Right lobe of liver (tissue), 6 donors: ENCODE data around the gene HEY2. TPM values are rescaled to one million over a fixed set of nuclear protein-coding genes. Genes with fewer than 3 reads are reported as not detected.

Experiments
- ATAC-seq, 4 donors: fragments of 200-7000 bp; cut with Tn5 transposase; one replicate each; pipeline ENCODE4 v1.9.1; 2020; ENCODE audit warnings: mild to moderate bottlenecking in 4 of 4, moderate library complexity in 4 of 4
- DNase-seq, 3 donors: peaks; one replicate each; pipeline ENCODE4 v3.0.0-alpha.2; 2020
- H3K27ac ChIP-seq, 3 donors: fragments of 200-600 bp; one replicate each; pipeline ENCODE4 v1.8.0; 2022
- H3K27me3 ChIP-seq, 2 donors: fragments of 200-600 bp; one replicate each; pipeline ENCODE4 v1.8.0; 2022
- H3K36me3 ChIP-seq, 4 donors: fragments of 200-600 bp; sonication (generic) in 1 of 4; one replicate each; pipeline versions ENCODE4 v1.5.1 to v1.8.0; 2017 to 2022; ENCODE audit warnings: control low read depth in 1 of 4
- H3K4me1 ChIP-seq, 4 donors: fragments of 200-600 bp; sonication (generic) in 1 of 4; one replicate each; pipeline versions ENCODE4 v1.5.1 to v1.8.0; 2017 to 2022; ENCODE audit warnings: control low read depth in 1 of 4
- H3K4me3 ChIP-seq, 3 donors: fragments of 200-600 bp; one replicate each; pipeline ENCODE4 v1.8.0; 2022
- H3K9me3 ChIP-seq, 4 donors: fragments of 200-600 bp; sonication (generic) in 1 of 4; one replicate each; pipeline versions ENCODE4 v1.5.1 to v1.8.0; 2017 to 2022; ENCODE audit warnings: control low read depth in 1 of 4
- POLR2A ChIP-seq: fragments of 450-650 bp; IDR thresholded peaks from one replicate; pipeline ENCODE4 v1.6.1; 2017; ENCODE audit warnings: antibody characterized with exemption, mild to moderate bottlenecking
- WGBS: methylation state at CpG from one replicate; pipeline ENCODE4 v1.1.6; 2018; ENCODE audit warnings: low coverage, low lambda C conversion rate; ENCODE audit not compliant: insufficient coverage; ENCODE audit errors: missing lambda C conversion rate; 5-methylcytosine and 5-hydroxymethylcytosine counted together
- intact Hi-C, 2 donors: fragments of 100-400 bp; cut with DNase I; formaldehyde crosslinking; loops; one replicate each; pipeline versions ENCODE4 v1.11.2 to v1.14.1; 2022
- total RNA-seq, 6 experiments: library from RNA; depleted of rRNA in 2 of 6; stranded (reverse); fragments of >200 nt in 2 of 6; fragmentation: NEBNext Ultra II Directional in 3 of 6; extraction: Animal tissue kit (Norgen Biotek cat#: 25700) in 3 of 6; gene quantifications; one replicate each; pipeline versions ENCODE4 v1.1.0 to v1.2.4, GENCODE V29; 2016 to 2023
- TF ChIP-seq, protein P1 (sequence below), 4 donors: fragments of 200-600 bp in 3 of 4; fragments of 450-650 bp in 1 of 4; IDR thresholded peaks; one replicate each; pipeline versions ENCODE4 v1.5.1 to v1.8.0; 2016 to 2022; ENCODE audit warnings: antibody characterized with exemption in 4 of 4, mild to moderate bottlenecking in 2 of 4
- donor health status: DM: no; HTN: yes; CAD: no.
- donor health status: DM: no; HTN: no; CAD: no.
- donor health status: DM: no; HTN: no; CAD: no.
- donor health status: DM: no; HTN: yes; CAD: no.
- donor health status: DM: no; HTN: yes; CAD: no.

Gene HEY2
- total RNA-seq, 6 experiments from 2014 or later, result 0.74 to 2.6 (median 1.6) TPM

DNA sequence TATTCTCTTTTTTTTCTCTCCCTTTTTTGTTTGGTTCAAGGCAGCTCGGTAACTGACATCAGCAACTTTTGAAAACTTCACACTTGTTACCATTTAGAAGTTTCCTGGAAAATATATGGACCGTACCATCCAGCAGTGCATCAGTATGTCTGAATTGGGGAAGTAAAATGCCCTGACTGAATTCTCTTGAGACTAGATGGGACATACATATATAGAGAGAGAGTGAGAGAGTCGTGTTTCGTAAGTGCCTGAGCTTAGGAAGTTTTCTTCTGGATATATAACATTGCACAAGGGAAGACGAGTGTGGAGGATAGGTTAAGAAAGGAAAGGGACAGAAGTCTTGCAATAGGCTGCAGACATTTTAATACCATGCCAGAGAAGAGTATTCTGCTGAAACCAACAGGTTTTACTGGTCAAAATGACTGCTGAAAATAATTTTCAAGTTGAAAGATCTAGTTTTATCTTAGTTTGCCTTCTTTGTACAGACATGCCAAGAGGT, 10.6 kb downstream of the HEY2 start:
- Histone ChIP-seq H3K4me1 (no peaks in the 10 kb centered on the region), H3K27me3 (no peaks in the 10 kb centered on the region), H3K27ac (no peak overlapping the region), H3K9me3 (no peaks in the 10 kb centered on the region), H3K36me3 (peaks cover 0 to 8% (median 0%) of the 10 kb centered on the region in 4 donors), H3K4me3 (no peak overlapping the region)
- TF ChIP-seq, protein P1, sequence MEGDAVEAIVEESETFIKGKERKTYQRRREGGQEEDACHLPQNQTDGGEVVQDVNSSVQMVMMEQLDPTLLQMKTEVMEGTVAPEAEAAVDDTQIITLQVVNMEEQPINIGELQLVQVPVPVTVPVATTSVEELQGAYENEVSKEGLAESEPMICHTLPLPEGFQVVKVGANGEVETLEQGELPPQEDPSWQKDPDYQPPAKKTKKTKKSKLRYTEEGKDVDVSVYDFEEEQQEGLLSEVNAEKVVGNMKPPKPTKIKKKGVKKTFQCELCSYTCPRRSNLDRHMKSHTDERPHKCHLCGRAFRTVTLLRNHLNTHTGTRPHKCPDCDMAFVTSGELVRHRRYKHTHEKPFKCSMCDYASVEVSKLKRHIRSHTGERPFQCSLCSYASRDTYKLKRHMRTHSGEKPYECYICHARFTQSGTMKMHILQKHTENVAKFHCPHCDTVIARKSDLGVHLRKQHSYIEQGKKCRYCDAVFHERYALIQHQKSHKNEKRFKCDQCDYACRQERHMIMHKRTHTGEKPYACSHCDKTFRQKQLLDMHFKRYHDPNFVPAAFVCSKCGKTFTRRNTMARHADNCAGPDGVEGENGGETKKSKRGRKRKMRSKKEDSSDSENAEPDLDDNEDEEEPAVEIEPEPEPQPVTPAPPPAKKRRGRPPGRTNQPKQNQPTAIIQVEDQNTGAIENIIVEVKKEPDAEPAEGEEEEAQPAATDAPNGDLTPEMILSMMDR (IDR thresholded peaks at IDR 0.05), result no peak
- no peak for TF ChIP-seq POLR2A
- WGBS, result 75% methylated on average over 5 of the region's 5 CpGs
- intact Hi-C loops, result loop anchor here (10.0 kb wide), 1 partner anchor 445 kb away; no protein-coding TSS in a partner anchor
- ATAC-seq (no peak), DNase-seq (no peak)

DNA sequence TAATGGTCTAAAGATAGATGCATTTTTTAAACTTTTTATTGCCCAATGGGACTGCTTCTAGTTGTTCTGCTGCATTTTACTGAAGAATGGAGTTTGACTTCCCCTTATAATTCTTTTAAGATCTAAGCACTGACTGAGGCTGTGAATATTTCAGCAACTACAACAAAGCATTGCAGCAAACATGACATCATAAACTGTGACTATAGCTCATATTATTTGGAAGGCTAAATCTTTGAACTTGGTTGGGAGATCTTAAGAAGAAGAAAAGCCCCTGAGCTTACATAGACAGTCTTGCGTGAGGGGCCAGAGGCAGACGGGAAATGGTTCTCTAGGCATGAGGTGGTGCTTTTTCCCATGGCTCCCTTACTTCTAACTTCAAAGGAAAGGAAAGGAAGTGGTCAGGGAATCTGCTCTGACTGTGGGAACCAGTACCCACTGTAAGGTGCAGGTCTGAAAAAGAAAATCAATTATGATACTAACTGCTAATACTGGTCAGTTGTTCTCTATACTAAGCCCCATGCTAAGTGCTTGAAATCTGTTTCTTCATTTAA, 14.8 kb downstream of the HEY2 start:
- intact Hi-C loops, result loop anchor here (10.0 kb wide), 1 partner anchor 449 kb away; no protein-coding TSS in a partner anchor
- Histone ChIP-seq H3K36me3 (peaks cover 0 to 6% (median 0%) of the 10 kb centered on the region in 4 donors), H3K27ac (no peak overlapping the region), H3K4me3 (no peak overlapping the region), H3K4me1 (no peaks in the 10 kb centered on the region), H3K9me3 (no peaks in the 10 kb centered on the region), H3K27me3 (no peaks in the 10 kb centered on the region)
- TF ChIP-seq, protein P1 (IDR thresholded peaks at IDR 0.05), result no peak
- no peak for TF ChIP-seq POLR2A
- WGBS, result 50% methylated on average over 2 of the region's 2 CpGs
- no peak for DNase-seq
- ATAC-seq, result no peak

DNA sequence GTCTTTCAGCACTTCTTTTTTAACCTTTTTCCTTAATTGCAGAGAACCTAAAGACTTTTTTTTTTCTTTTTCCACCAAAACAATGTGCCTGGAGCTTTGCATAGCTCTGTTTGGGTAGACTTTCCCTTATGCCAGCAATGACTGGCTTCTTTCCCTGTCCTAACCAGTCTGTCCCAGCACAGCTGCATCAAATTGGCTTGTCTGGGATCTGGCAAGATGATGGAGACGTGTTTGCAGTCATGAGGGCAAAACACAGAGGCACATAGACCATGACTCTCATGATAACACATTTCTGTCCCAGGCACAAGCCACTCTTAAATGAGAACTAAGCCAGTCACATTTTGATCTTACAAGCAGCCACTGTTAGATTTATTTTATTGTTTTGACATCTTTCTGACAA, 16.5 kb downstream of the HEY2 start:
- H3K27ac ChIP-seq, result no peak overlapping the region
- no peaks in the 10 kb centered on the region for H3K27me3 ChIP-seq
- no peaks in the 10 kb centered on the region for H3K4me1 ChIP-seq
- no peaks in the 10 kb centered on the region for H3K36me3 ChIP-seq
- DNase-seq (no peak), ATAC-seq (no peak)
- 50% methylated on average over 1 of the region's 1 CpG for WGBS
- intact Hi-C loops, result loop anchor here (10.0 kb wide), 1 partner anchor 451 kb away; no protein-coding TSS in a partner anchor
- no peak overlapping the region for H3K4me3 ChIP-seq
- no peaks in the 10 kb centered on the region for H3K9me3 ChIP-seq
- TF ChIP-seq POLR2A, result no peak
- TF ChIP-seq, protein P1 (IDR thresholded peaks at IDR 0.05), result no peak

DNA sequence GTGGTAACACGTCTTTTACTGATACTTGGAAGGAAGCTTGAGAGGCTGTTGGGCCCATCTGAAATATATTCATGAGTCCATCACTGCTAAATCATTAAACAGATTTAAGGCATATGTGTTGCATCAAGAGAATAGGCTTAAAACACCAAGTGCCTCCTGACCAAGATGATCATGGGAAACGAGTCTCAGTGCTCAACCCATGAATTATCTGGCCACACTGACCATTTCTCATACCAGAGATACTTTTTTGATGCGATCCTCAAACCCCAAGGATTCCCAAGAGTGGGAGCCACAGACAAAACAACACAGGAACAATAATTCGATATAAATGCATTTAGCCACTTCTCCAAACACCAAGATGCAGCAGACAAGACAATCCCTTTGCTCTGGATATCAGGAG, 17.2 kb downstream of the HEY2 start:
- no peak for DNase-seq
- no peak overlapping the region for H3K4me3 ChIP-seq
- no peak for ATAC-seq
- no peak overlapping the region for H3K27ac ChIP-seq
- no peaks in the 10 kb centered on the region for H3K4me1 ChIP-seq
- H3K9me3 ChIP-seq, result no peaks in the 10 kb centered on the region
- no peak for TF ChIP-seq POLR2A
- TF ChIP-seq, protein P1 (IDR thresholded peaks at IDR 0.05), result no peak
- intact Hi-C loops, result loop anchor here (10.0 kb wide), 1 partner anchor 452 kb away; no protein-coding TSS in a partner anchor
- no peaks in the 10 kb centered on the region for H3K36me3 ChIP-seq
- WGBS, result 67% methylated on average over 4 of the region's 4 CpGs
- no peaks in the 10 kb centered on the region for H3K27me3 ChIP-seq
